HG02970 (cell line): ENCODE results near the gene FYN.

Experiments used
- ATAC-seq: cut with Tn5 transposase; IDR thresholded peaks from one replicate; pipeline ENCODE4 v1.9.1; 2021; ENCODE audit warnings: mild to moderate bottlenecking, moderate library complexity, moderate number of reproducible peaks; ENCODE audit not compliant: unreplicated experiment, low FRiP score

FYN gene

GRCh38 chr6:111674883-111675282 is 198.4 kb downstream of the FYN start:
- ATAC-seq, result no peak

GRCh38 chr6:111674413-111674812 is 198.8 kb downstream of the FYN start:
- no peak for ATAC-seq

- ATAC-seq, result no peak
Measured at GRCh38 chr6:111673937-111674336, 199.3 kb downstream of the FYN start.

GRCh38 chr6:111673532-111673931 is 199.7 kb downstream of the FYN start:
- ATAC-seq, result no peak

GRCh38 chr6:111672761-111673450 is 200.3 kb downstream of the FYN start:
- no peak for ATAC-seq

GRCh38 chr6:111669326-111669725 is 203.9 kb downstream of the FYN start:
- no peak for ATAC-seq

- ATAC-seq, result no peak
Measured at GRCh38 chr6:111668410-111668809, 204.8 kb downstream of the FYN start.

- no peak for ATAC-seq
Measured at GRCh38 chr6:111667931-111668330, 205.3 kb downstream of the FYN start.

- no peak for ATAC-seq
Measured at GRCh38 chr6:111666847-111667246, 206.4 kb downstream of the FYN start.

GRCh38 chr6:111664565-111665030 is 208.7 kb downstream of the FYN start:
- ATAC-seq, result no peak

- no peak for ATAC-seq
Measured at GRCh38 chr6:111663692-111664564, 209.3 kb downstream of the FYN start.

- ATAC-seq, result no peak
Measured at GRCh38 chr6:111662794-111663593, 210.3 kb downstream of the FYN start.

- ATAC-seq, result no peak
Measured at GRCh38 chr6:111662072-111662793, 211.0 kb downstream of the FYN start.

- no peak for ATAC-seq
Measured at GRCh38 chr6:111661541-111662061, 211.7 kb downstream of the FYN start.

- ATAC-seq, result no peak
Measured at GRCh38 chr6:111660531-111660930, 212.7 kb downstream of the FYN start.

- no peak for ATAC-seq
Measured at GRCh38 chr6:111658462-111659154, 214.6 kb downstream of the FYN start.

GRCh38 chr6:111657146-111657545 is 216.1 kb downstream of the FYN start:
- no peak for ATAC-seq

GRCh38 chr6:111653979-111654378 is 219.3 kb downstream of the FYN start:
- ATAC-seq, result no peak

- no peak for ATAC-seq
Measured at GRCh38 chr6:111653434-111653833, 219.8 kb downstream of the FYN start.
